Activated naive CD8-positive, alpha-beta T cell treated with anti-CD3 and anti-CD28 coated beads for 36 hours (primary cell): ENCODE data around the gene STX1B. TPM values are rescaled to one million over a fixed set of nuclear protein-coding genes. Genes with fewer than 3 reads are reported as not detected.
"Not testable (repeated sequence)": the region's sequence is repeated elsewhere in the genome, so short reads cannot be mapped to it uniquely, and the experiment has no call there.

Experiments
- DNase-seq: peaks from one replicate; pipeline ENCODE4 v3.0.0; 2021
- H3K27ac Mint-ChIP-seq: one replicate; pipeline ENCODE4 v1.8.0; 2022; ENCODE audit warnings: mild to moderate bottlenecking, moderate library complexity, mixed read lengths
- H3K27me3 Mint-ChIP-seq: one replicate; pipeline ENCODE4 v1.8.0; 2022; ENCODE audit warnings: mild to moderate bottlenecking, mixed read lengths
- H3K36me3 Mint-ChIP-seq: one replicate; pipeline ENCODE4 v1.8.0; 2021; ENCODE audit warnings: mild to moderate bottlenecking, mixed read lengths
- H3K4me1 Mint-ChIP-seq: one replicate; pipeline ENCODE4 v1.8.0; 2021; ENCODE audit warnings: mixed read lengths
- H3K4me3 Mint-ChIP-seq: one replicate; pipeline ENCODE4 v1.8.0; 2022; ENCODE audit warnings: mild to moderate bottlenecking, moderate library complexity, mixed read lengths
- H3K9me3 Mint-ChIP-seq: one replicate; pipeline ENCODE4 v1.8.0; 2022; ENCODE audit warnings: mixed read lengths
- total RNA-seq, 2 experiments: library from RNA; stranded (reverse); gene quantifications; one replicate each; pipeline ENCODE4 v1.2.3, GENCODE V29; 2021

The STX1B gene
- total RNA-seq, 2 experiments from 2014 or later, result 1.3 to 1.6 TPM

GRCh38 chr16:31023627-31024226 is 13.3 kb upstream of the STX1B start:
- Mint-ChIP-seq H3K4me3 (no peak overlapping the region), H3K27me3 (no peaks in the 10 kb centered on the region), H3K27ac (no peak overlapping the region), H3K36me3 (no peaks in the 10 kb centered on the region), H3K9me3 (no peaks in the 10 kb centered on the region), H3K4me1 (peaks cover 4% of the 10 kb centered on the region)
- DNase-seq, result no peak

GRCh38 chr16:31023252-31023602 is 12.8 kb upstream of the STX1B start:
- DNase-seq, result no peak
- Mint-ChIP-seq H3K9me3 (no peaks in the 10 kb centered on the region), H3K4me3 (no peak overlapping the region), H3K36me3 (no peaks in the 10 kb centered on the region), H3K27me3 (no peaks in the 10 kb centered on the region), H3K4me1 (peaks cover 4% of the 10 kb centered on the region), H3K27ac (peak overlapping the region; percentile 62)

- H3K36me3 Mint-ChIP-seq, result no peaks in the 10 kb centered on the region
- no peak for DNase-seq
- H3K4me3 Mint-ChIP-seq, result no peak overlapping the region
- no peaks in the 10 kb centered on the region for H3K9me3 Mint-ChIP-seq
- H3K27me3 Mint-ChIP-seq, result no peaks in the 10 kb centered on the region
- H3K27ac Mint-ChIP-seq, result peak overlapping the region; percentile 62
- H3K4me1 Mint-ChIP-seq, result peaks cover 4% of the 10 kb centered on the region
Measured at GRCh38 chr16:31022544-31023251, 12.3 kb upstream of the STX1B start.

- Mint-ChIP-seq H3K9me3 (no peaks in the 10 kb centered on the region), H3K36me3 (no peaks in the 10 kb centered on the region), H3K4me1 (peaks cover 4% of the 10 kb centered on the region), H3K4me3 (no peak overlapping the region), H3K27me3 (peaks cover 5% of the 10 kb centered on the region), H3K27ac (no peak overlapping the region)
- no peak for DNase-seq
Measured at GRCh38 chr16:31020536-31020935, 10.1 kb upstream of the STX1B start.

GRCh38 chr16:31017756-31018155 is 7.3 kb upstream of the STX1B start:
- peaks cover 17% of the 10 kb centered on the region for H3K27me3 Mint-ChIP-seq
- not testable (repeated sequence) for H3K4me3 Mint-ChIP-seq, H3K36me3 Mint-ChIP-seq

GRCh38 chr16:31016018-31016417 is 5.6 kb upstream of the STX1B start:
- Mint-ChIP-seq H3K4me3 (no peak overlapping the region), H3K4me1 (no peaks in the 10 kb centered on the region), H3K27ac (no peak overlapping the region), H3K27me3 (peaks cover 30% of the 10 kb centered on the region), H3K36me3 (no peaks in the 10 kb centered on the region), H3K9me3 (no peaks in the 10 kb centered on the region)
- DNase-seq, result no peak

More at GRCh38 chr16:31017756-31018155, 7.3 kb upstream of the STX1B start:
- H3K27ac Mint-ChIP-seq, DNase-seq, H3K9me3 Mint-ChIP-seq, H3K4me1 Mint-ChIP-seq: not testable (repeated sequence)

- H3K9me3 Mint-ChIP-seq, DNase-seq, H3K4me3 Mint-ChIP-seq, H3K27ac Mint-ChIP-seq, H3K4me1 Mint-ChIP-seq, H3K36me3 Mint-ChIP-seq: not testable (repeated sequence)
- H3K27me3 Mint-ChIP-seq, result peaks cover 30% of the 10 kb centered on the region
Measured at GRCh38 chr16:31013292-31013691, 2.9 kb upstream of the STX1B start.

- H3K4me1 Mint-ChIP-seq, H3K9me3 Mint-ChIP-seq, DNase-seq, H3K27ac Mint-ChIP-seq, H3K36me3 Mint-ChIP-seq: not testable (repeated sequence)
- Mint-ChIP-seq H3K27me3 (peaks cover 30% of the 10 kb centered on the region), H3K4me3 (peak overlapping the region; percentile 72)
Measured at GRCh38 chr16:31011815-31012214, 1.4 kb upstream of the STX1B start.

- no peaks in the 10 kb centered on the region for H3K9me3 Mint-ChIP-seq
- H3K36me3 Mint-ChIP-seq, result no peaks in the 10 kb centered on the region
- peak overlapping the region; percentile 0 for H3K27ac Mint-ChIP-seq
- no peak for DNase-seq
- H3K27me3 Mint-ChIP-seq, result peaks cover 21% of the 10 kb centered on the region
- peaks cover 7% of the 10 kb centered on the region for H3K4me1 Mint-ChIP-seq
- peak overlapping the region; percentile 73 for H3K4me3 Mint-ChIP-seq
Measured at GRCh38 chr16:31009894-31010584, 399 bp downstream of the STX1B start.

GRCh38 chr16:31009120-31009519 is 1.3 kb downstream of the STX1B start:
- Mint-ChIP-seq H3K36me3 (no peaks in the 10 kb centered on the region), H3K27me3 (peaks cover 17% of the 10 kb centered on the region), H3K4me3 (peak overlapping the region; percentile 19), H3K27ac (peak overlapping the region; percentile 26), H3K4me1 (peaks cover 7% of the 10 kb centered on the region), H3K9me3 (no peaks in the 10 kb centered on the region)
- no peak for DNase-seq

GRCh38 chr16:31008551-31008950 is 1.9 kb downstream of the STX1B start:
- H3K27me3 Mint-ChIP-seq, result peaks cover 14% of the 10 kb centered on the region
- H3K36me3 Mint-ChIP-seq, result no peaks in the 10 kb centered on the region
- no peak for DNase-seq
- no peak overlapping the region for H3K4me3 Mint-ChIP-seq
- H3K9me3 Mint-ChIP-seq, result no peaks in the 10 kb centered on the region
- no peak overlapping the region for H3K27ac Mint-ChIP-seq
- peaks cover 7% of the 10 kb centered on the region for H3K4me1 Mint-ChIP-seq

- H3K27me3 Mint-ChIP-seq, result peaks cover 13% of the 10 kb centered on the region
Measured at GRCh38 chr16:31008149-31008548, 2.3 kb downstream of the STX1B start.

GRCh38 chr16:31007684-31008083 is 2.8 kb downstream of the STX1B start:
- H3K4me1 Mint-ChIP-seq, result peaks cover 7% of the 10 kb centered on the region
- H3K36me3 Mint-ChIP-seq, result no peaks in the 10 kb centered on the region
- H3K27me3 Mint-ChIP-seq, result peaks cover 13% of the 10 kb centered on the region
- DNase-seq, result no peak
- H3K4me3 Mint-ChIP-seq, result no peak overlapping the region
- H3K27ac Mint-ChIP-seq, result no peak overlapping the region
- no peaks in the 10 kb centered on the region for H3K9me3 Mint-ChIP-seq

More at GRCh38 chr16:31008149-31008548, 2.3 kb downstream of the STX1B start:
- H3K4me3 Mint-ChIP-seq, result no peak overlapping the region
- H3K27ac Mint-ChIP-seq, result no peak overlapping the region
- no peak for DNase-seq
- H3K4me1 Mint-ChIP-seq, result peaks cover 7% of the 10 kb centered on the region
- H3K9me3 Mint-ChIP-seq, result no peaks in the 10 kb centered on the region
- H3K36me3 Mint-ChIP-seq, result no peaks in the 10 kb centered on the region

GRCh38 chr16:31006589-31006988 is 3.8 kb downstream of the STX1B start:
- no peaks in the 10 kb centered on the region for H3K9me3 Mint-ChIP-seq
- no peak overlapping the region for H3K27ac Mint-ChIP-seq
- no peak for DNase-seq

GRCh38 chr16:31006086-31006385 is 4.4 kb downstream of the STX1B start:
- no peaks in the 10 kb centered on the region for H3K27me3 Mint-ChIP-seq
- DNase-seq, result no peak
- H3K27ac Mint-ChIP-seq, result no peak overlapping the region
- no peaks in the 10 kb centered on the region for H3K9me3 Mint-ChIP-seq
- no peak overlapping the region for H3K4me3 Mint-ChIP-seq
- peaks cover 7% of the 10 kb centered on the region for H3K4me1 Mint-ChIP-seq
- H3K36me3 Mint-ChIP-seq, result no peaks in the 10 kb centered on the region

More at GRCh38 chr16:31006589-31006988, 3.8 kb downstream of the STX1B start:
- H3K27me3 Mint-ChIP-seq, result peaks cover 5% of the 10 kb centered on the region
- peaks cover 7% of the 10 kb centered on the region for H3K4me1 Mint-ChIP-seq
- H3K4me3 Mint-ChIP-seq, result no peak overlapping the region
- H3K36me3 Mint-ChIP-seq, result no peaks in the 10 kb centered on the region
